Neural cell (in vitro differentiated cells): ENCODE measurements around the gene PARD3B. TPM values are rescaled to one million over a fixed set of nuclear protein-coding genes. Genes with fewer than 3 reads are reported as not detected.

ENCODE experiments used
- H2AFZ ChIP-seq: fragments of 200-600, 300-800 bp; sonication (generic), shearing (Covaris generic); 2 replicates; pipeline ENCODE4 v1.6.0; 2014; ENCODE audit warnings: low read depth, mild to moderate bottlenecking, antibody characterized with exemption, low read length, moderate library complexity
- H3F3A ChIP-seq: fragments of 200-600 bp; shearing (Covaris generic); 2 replicates; pipeline ENCODE4 v1.6.1; 2016; ENCODE audit warnings: mild to moderate bottlenecking, moderate library complexity, mixed read lengths, antibody characterized with exemption, low read length; ENCODE audit not compliant: insufficient read depth, poor library complexity, severe bottlenecking
- H3K27ac ChIP-seq: fragments of 200-600, 300-800 bp; sonication (generic), shearing (Covaris generic); 2 replicates; pipeline ENCODE4 v1.5.1; 2014; ENCODE audit warnings: mild to moderate bottlenecking, low read length, moderate library complexity
- H3K27me3 ChIP-seq: fragments of 300-800, 200-600 bp; sonication (generic), shearing (Covaris generic); 2 replicates; pipeline ENCODE4 v1.6.0; 2014; ENCODE audit warnings: mild to moderate bottlenecking, low read depth, low read length, moderate library complexity; ENCODE audit not compliant: insufficient read depth
- H3K36me3 ChIP-seq: fragments of 300-800, 200-600 bp; sonication (generic), shearing (Covaris generic); 2 replicates; pipeline ENCODE4 v1.5.1; 2014; ENCODE audit warnings: mild to moderate bottlenecking, antibody characterized with exemption, low read length, moderate library complexity; ENCODE audit not compliant: insufficient read depth
- H3K4me2 ChIP-seq: fragments of 300-800, 200-600 bp; sonication (generic), shearing (Covaris generic); 2 replicates; pipeline ENCODE4 v1.6.0; 2014; ENCODE audit warnings: mild to moderate bottlenecking, low read length
- H3K4me3 ChIP-seq: fragments of 300-800, 200-600 bp; sonication (generic), shearing (Covaris generic); 2 replicates; pipeline ENCODE4 v1.5.1; 2014; ENCODE audit warnings: mild to moderate bottlenecking, low read length, moderate library complexity
- H3K79me2 ChIP-seq: fragments of 200-600 bp; shearing (Covaris generic); replicated peaks from 2 replicates; pipeline ENCODE4 v1.6.0; 2014; ENCODE audit warnings: mild to moderate bottlenecking, low read length, moderate library complexity; ENCODE audit not compliant: insufficient read depth
- H3K9ac ChIP-seq: fragments of 300-800, 200-600 bp; sonication (generic), shearing (Covaris generic); 2 replicates; pipeline ENCODE4 v1.6.1; 2016; ENCODE audit warnings: mild to moderate bottlenecking, low read length, mixed read lengths
- H3K9me2 ChIP-seq: fragments of 200-600 bp; shearing (Covaris generic); 2 replicates; pipeline ENCODE4 v1.6.1; 2016; ENCODE audit warnings: mild to moderate bottlenecking, low read length, mixed read lengths; ENCODE audit not compliant: insufficient read depth
- H3K9me3 ChIP-seq: fragments of 200-600, 300-800 bp; sonication (generic), shearing (Covaris generic); 2 replicates; pipeline ENCODE4 v1.6.1; 2016; ENCODE audit warnings: mild to moderate bottlenecking, mixed run types, low read length, moderate library complexity, mixed read lengths
- H4K20me1 ChIP-seq: fragments of 200-600 bp; shearing (Covaris generic); 2 replicates; pipeline ENCODE4 v1.6.1; 2016; ENCODE audit warnings: mild to moderate bottlenecking, mixed run types; ENCODE audit not compliant: insufficient read depth
- EP300 ChIP-seq: fragments of 450-650 bp; conservative IDR thresholded peaks from 2 replicates; pipeline ENCODE4 v1.6.1; 2014; ENCODE audit warnings: antibody characterized with exemption, mild to moderate bottlenecking, moderate library complexity; ENCODE audit not compliant: poor library complexity, severe bottlenecking
- EZH2 ChIP-seq: fragments of 200-600, 300-800 bp; shearing (Covaris generic), sonication (generic); IDR thresholded peaks from 2 replicates; pipeline ENCODE4 v1.6.1; 2014; ENCODE audit warnings: antibody characterized with exemption, low read length, borderline replicate concordance, mild to moderate bottlenecking; ENCODE audit not compliant: insufficient read depth, poor library complexity, severe bottlenecking
- MXI1 ChIP-seq: fragments of 450-650 bp; conservative IDR thresholded peaks from 2 replicates; pipeline ENCODE4 v1.6.1; 2014; ENCODE audit warnings: antibody characterized with exemption, mild to moderate bottlenecking; ENCODE audit not compliant: poor library complexity, severe bottlenecking
- POLR2AphosphoS5 ChIP-seq: IDR thresholded peaks from 2 replicates; pipeline ENCODE4 v1.6.1; 2012
- RAD21 ChIP-seq: fragments of 450-650 bp; conservative IDR thresholded peaks from 2 replicates; pipeline ENCODE4 v1.6.1; 2014; ENCODE audit warnings: antibody characterized with exemption, mild to moderate bottlenecking, moderate library complexity
- SMC3 ChIP-seq: fragments of 450-650 bp; conservative IDR thresholded peaks from 2 replicates; pipeline ENCODE4 v1.6.1; 2014; ENCODE audit warnings: antibody characterized with exemption, mild to moderate bottlenecking, moderate library complexity; ENCODE audit not compliant: poor library complexity
- TAF1 ChIP-seq: IDR thresholded peaks from 2 replicates; pipeline ENCODE4 v1.6.1; 2012; ENCODE audit warnings: low read depth
- polyA plus RNA-seq: library from polyadenylated mRNA; depleted of rRNA; stranded (reverse); fragments of >200 nt; gene quantifications from 2 replicates; pipeline ENCODE4 v1.2.3, GENCODE V29; 2014
- TF ChIP-seq, protein P1 (sequence below): IDR thresholded peaks from 2 replicates; pipeline ENCODE4 v1.6.1; 2012; ENCODE audit warnings: borderline replicate concordance
- TF ChIP-seq, protein P2 (sequence below): fragments of 450-650 bp; IDR thresholded peaks from 2 replicates; pipeline ENCODE4 v1.5.1; 2014; ENCODE audit warnings: antibody characterized with exemption, mild to moderate bottlenecking, moderate library complexity; ENCODE audit not compliant: poor library complexity, severe bottlenecking

Gene PARD3B
- polyA plus RNA-seq, 1 donor from 2014 or later = 0.54 TPM

DNA sequence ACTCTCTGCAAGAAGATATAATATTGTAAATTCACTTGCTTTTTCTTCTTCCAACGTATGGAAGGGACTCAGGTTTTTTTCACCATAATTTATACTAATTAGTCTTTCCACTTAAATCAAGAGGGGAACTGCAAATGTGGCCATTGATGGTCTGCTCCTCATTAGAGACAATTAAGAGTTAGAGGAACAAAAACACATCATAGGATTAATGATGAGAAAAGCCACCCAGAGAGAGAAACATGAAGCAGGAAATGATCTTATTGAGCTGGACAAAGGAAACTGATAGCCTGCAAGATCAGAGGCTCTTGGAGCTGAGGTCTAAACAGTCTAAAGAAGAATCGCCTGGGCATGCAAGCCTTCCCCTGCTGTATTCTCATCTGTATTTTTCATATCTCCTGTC is 985.8 kb downstream of the PARD3B start:
- Histone ChIP-seq H3F3A (no peaks in the 10 kb centered on the region), H3K79me2 (no peaks in the 10 kb centered on the region), H3K36me3 (no peaks in the 10 kb centered on the region), H3K27me3 (no peaks in the 10 kb centered on the region), H4K20me1 (no peaks in the 10 kb centered on the region), H3K27ac (peak overlapping the region; percentile 83), H3K4me3 (peak overlapping the region; percentile 38), H3K4me2 (peak overlapping the region; percentile 23), H3K9ac (peak overlapping the region; percentile 46), H3K9me2 (no peaks in the 10 kb centered on the region), H2AFZ (peak overlapping the region; percentile 23), H3K9me3 (no peaks in the 10 kb centered on the region)
- TF ChIP-seq SMC3 (no peak), TAF1 (no peak), POLR2AphosphoS5 (no peak), RAD21 (no peak), EZH2 (no peak), MXI1 (no peak), EP300 (no peak)
- TF ChIP-seq, protein P1, sequence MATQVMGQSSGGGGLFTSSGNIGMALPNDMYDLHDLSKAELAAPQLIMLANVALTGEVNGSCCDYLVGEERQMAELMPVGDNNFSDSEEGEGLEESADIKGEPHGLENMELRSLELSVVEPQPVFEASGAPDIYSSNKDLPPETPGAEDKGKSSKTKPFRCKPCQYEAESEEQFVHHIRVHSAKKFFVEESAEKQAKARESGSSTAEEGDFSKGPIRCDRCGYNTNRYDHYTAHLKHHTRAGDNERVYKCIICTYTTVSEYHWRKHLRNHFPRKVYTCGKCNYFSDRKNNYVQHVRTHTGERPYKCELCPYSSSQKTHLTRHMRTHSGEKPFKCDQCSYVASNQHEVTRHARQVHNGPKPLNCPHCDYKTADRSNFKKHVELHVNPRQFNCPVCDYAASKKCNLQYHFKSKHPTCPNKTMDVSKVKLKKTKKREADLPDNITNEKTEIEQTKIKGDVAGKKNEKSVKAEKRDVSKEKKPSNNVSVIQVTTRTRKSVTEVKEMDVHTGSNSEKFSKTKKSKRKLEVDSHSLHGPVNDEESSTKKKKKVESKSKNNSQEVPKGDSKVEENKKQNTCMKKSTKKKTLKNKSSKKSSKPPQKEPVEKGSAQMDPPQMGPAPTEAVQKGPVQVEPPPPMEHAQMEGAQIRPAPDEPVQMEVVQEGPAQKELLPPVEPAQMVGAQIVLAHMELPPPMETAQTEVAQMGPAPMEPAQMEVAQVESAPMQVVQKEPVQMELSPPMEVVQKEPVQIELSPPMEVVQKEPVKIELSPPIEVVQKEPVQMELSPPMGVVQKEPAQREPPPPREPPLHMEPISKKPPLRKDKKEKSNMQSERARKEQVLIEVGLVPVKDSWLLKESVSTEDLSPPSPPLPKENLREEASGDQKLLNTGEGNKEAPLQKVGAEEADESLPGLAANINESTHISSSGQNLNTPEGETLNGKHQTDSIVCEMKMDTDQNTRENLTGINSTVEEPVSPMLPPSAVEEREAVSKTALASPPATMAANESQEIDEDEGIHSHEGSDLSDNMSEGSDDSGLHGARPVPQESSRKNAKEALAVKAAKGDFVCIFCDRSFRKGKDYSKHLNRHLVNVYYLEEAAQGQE = no peak
- TF ChIP-seq, protein P2, sequence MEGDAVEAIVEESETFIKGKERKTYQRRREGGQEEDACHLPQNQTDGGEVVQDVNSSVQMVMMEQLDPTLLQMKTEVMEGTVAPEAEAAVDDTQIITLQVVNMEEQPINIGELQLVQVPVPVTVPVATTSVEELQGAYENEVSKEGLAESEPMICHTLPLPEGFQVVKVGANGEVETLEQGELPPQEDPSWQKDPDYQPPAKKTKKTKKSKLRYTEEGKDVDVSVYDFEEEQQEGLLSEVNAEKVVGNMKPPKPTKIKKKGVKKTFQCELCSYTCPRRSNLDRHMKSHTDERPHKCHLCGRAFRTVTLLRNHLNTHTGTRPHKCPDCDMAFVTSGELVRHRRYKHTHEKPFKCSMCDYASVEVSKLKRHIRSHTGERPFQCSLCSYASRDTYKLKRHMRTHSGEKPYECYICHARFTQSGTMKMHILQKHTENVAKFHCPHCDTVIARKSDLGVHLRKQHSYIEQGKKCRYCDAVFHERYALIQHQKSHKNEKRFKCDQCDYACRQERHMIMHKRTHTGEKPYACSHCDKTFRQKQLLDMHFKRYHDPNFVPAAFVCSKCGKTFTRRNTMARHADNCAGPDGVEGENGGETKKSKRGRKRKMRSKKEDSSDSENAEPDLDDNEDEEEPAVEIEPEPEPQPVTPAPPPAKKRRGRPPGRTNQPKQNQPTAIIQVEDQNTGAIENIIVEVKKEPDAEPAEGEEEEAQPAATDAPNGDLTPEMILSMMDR = no peak

DNA sequence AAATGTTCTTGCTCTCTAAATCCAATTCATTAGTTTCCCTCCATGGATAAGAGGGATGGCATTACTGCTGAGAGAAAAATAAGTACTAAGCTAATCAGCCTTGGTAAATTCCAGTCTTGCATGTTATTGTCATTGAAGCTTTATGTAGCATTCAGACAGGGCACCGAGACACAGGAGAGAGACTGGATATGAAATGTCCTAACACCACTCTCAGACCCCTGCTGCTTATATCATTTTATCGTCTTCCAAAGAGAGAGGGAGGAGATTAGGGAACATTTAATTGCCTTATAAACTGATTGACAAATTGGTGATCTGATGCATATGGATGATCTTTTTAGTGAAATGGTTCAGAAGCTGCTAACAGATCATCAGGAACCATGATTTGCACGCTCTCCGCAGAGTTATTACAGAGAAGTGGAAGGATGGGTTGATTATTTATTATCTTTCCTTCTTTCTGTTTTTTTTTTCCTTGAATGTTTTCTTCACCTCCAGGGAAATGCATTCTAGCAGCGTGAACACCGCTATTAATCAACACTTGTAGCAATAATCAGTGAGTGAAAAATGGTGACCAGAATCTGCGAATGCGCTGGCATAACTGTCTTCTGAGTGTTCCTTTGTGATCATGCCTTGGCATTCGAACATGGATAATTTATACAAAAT is 986.3 kb downstream of the PARD3B start:
- H3F3A ChIP-seq = no peaks in the 10 kb centered on the region
- TF ChIP-seq TAF1 = no peak
- no peak for TF ChIP-seq SMC3
- TF ChIP-seq EP300 = peak; percentile 53
- TF ChIP-seq MXI1 = no peak
- no peak for TF ChIP-seq EZH2
- TF ChIP-seq RAD21 = peak; percentile 9

More for the DNA sequence above, 986.3 kb downstream of the PARD3B start:
- Histone ChIP-seq H3K9me2 (no peaks in the 10 kb centered on the region), H3K27me3 (no peaks in the 10 kb centered on the region), H3K36me3 (no peaks in the 10 kb centered on the region), H3K4me2 (peak overlapping the region; percentile 23), H3K27ac (peak overlapping the region; percentile 83), H3K9me3 (no peaks in the 10 kb centered on the region), H2AFZ (peak overlapping the region; percentile 23), H3K9ac (peak overlapping the region; percentile 46), H3K79me2 (no peaks in the 10 kb centered on the region), H4K20me1 (no peaks in the 10 kb centered on the region), H3K4me3 (peak overlapping the region; percentile 38)
